Dedifferentiated amniotic fluid mesenchymal stem cell (primary cell): ENCODE results near the gene NPEPL1.

Source experiments
- DNase-seq: peaks from one replicate; pipeline ENCODE4 v3.0.0-alpha.2; 2016; ENCODE audit errors: extremely low spot score

Gene NPEPL1

DNA sequence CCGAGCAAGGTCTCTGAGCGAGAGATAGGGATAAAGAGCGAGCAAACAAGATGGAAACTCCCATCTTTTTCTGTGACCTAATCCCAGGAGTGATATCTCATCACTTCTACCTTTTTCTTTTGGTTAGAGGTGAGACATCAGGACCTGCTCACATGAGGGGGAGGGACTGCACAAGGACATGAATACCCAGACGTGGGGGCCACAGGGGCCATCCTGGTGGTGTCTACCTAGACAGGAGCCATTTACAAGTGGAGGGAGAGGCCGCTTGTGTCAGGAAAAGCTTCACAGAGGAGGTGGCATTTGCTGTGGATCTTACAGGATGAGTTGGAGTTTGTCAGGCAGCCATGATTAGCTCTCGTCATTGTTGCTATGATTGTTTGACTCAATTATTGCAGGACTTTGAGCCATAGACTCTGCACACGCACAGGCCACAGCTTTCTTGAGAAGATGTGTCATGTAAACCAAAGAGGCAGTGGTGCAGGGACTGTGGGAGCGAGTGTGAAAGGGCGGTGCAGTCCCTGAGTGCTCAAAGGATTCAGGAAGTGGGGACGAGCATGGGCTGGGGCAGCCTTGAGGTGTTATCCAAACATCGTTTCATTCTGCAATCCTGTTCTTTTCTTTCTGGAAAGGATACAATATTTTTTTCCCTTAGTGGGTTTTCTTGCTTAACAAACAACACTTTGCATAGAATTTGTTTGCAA lies 7.7 kb downstream of the NPEPL1 start:
- no peak for DNase-seq

GRCh38 chr20:58700823-58701222 lies 8.2 kb downstream of the NPEPL1 start:
- no peak for DNase-seq

DNA sequence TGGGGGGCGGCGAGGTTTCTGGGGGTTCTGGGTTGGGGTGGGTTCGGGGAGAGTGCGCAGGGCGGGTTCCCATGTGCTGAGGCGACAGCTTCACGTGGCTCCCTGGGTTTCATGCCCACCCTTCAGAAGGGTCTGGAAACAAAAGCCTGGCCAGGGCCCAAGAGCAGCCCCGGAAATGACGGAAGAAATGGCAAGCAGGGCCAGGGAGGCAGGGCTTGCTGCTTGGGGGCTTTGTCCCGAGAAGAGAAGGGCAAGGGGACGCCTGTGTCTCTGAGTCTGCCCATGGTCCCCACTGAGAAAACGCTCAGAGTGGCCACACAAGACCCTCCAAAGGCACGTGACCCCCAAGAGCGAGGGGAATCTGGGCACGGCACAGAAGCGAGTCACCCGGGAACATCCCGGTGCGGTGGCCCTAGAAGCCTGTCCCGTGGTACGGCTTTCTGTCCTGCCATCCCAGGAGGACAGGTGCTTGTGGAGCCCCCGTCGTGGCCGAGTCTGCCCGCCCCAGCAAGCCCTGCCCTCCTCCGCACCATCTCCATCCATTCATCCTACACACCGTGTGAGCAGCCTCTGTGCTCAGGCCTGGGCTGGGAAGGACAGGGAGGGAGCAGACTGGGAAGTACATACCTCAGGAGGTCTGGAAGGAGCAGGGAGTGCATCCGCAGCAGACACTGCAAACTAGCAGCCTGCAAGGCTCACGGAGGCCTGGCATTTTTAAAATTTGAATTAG lies 9.0 kb downstream of the NPEPL1 start:
- DNase-seq: no peak

GRCh38 chr20:58702161-58702510 lies 9.5 kb downstream of the NPEPL1 start:
- DNase-seq: no peak

DNA sequence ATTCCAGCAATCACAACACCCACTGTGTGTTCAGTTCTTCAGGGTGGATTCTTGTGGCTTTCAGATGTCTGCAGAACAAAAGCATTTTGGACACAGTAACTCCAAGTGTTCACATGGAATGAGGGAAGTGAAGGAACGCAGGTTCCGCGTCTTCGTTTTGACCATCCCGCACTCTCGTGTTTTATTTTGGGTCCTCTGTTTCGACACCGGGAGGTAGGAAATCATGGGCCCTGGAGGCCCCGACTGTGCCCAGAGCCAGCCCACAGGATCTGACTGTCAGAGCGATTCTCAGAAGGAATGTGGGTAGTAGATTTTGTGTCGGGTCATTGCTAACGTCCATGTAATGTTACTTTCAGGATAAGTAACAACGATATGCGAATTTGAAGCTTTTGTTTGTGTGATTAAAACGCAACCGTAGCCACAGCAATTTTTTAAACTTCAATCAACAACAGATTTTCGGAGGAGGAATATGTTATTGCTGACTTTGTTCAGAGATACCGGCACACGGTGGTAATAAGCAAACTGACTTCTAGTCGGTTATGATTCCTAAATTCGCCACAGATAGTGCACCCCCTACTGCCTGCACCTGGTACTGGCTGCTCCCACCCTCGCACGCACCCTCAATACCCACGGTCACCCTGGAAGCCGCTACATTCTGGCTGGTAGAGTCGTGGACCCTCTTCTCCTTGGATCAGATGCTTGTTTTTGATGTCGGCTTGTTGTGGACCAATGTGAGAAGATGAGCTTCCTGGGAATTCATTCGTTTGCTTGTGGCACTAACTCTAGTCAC lies 10.5 kb downstream of the NPEPL1 start:
- no peak for DNase-seq

DNA sequence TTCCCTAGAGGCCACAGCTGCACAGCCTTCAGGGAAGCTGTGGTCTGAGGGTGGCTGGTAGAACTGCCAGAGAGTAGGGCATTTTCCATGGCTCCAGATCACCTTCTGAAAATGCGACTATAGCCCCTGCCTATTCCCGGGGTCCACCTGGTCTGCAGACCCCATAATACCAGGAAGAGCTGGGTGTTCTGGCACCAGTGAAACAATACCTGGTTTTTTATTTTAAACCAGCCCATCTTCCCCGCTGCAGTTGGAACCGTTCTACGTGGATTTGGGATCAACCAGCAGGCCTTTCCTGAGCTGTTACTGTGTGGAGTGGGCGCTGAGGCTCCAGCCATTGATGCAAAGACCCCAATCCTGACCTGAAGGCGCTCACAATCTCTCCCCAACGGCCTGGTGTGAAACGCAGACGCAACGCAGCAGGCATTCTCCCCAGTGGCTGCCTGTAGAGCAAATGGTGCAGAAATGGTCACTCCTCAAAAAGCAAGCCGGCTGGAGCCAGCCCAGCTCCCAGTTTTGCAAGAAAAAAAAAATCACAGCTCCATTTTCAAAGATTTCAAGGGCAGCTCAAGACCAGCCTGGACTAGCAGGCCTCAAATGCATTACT lies 11.3 kb downstream of the NPEPL1 start:
- DNase-seq: no peak

DNA sequence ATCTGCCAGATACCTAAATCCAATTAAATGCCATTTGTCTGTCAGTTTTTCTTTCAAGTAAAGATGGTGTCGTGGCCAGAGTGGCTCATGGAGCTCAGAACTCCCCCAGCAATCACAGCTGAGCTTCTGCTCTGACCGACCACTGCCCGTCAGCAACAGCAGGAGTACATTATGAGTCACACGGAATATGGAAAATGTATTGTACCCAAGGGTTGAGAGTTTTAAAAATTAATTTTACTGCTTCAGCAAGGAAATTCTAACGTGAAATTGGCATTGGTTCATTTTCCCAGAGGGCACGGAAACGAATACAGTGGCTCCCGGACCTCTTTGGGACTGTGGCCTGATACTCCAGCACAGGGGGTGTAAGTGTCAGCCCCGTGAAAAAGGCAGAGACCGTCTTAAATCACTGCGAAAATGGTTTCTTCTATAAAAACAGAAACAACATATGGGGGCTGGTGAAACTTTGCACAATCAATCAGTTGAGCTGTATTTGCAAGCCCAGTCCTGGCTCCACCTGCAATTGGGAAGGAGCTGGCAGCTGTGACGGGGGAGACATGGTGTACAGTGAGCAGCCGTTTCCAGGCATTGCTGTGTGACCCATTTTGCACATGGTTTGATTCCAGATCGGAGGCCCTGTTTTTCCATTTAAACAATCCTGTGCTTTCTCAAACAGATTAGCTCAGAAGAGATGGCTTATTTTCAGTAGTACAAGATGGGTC lies 12.8 kb downstream of the NPEPL1 start:
- no peak for DNase-seq

- DNase-seq: no peak
These were observed 13.7 kb downstream of the NPEPL1 start for GRCh38 chr20:58706150-58706892.

GRCh38 chr20:58706975-58707681 lies 14.5 kb downstream of the NPEPL1 start:
- DNase-seq: no peak

DNA sequence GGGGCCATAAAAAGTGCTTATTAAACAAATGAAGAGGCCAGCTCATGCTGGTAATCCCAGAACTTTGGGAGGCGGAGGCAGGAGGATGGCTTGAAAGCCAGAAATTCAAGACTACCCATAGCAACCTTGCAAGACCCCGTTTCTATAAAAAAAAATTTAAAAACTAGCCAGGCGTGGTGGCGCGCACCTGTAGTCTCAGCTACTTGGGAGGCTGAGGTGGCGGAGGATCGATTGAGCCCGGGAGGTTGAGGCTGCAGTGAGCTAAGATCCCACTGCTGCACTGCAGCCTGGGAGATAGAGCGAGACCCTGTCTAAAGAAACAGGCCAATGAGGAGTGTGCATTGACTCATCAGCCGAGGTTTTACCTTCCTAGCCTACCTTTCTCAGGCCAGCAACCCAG lies 15.2 kb downstream of the NPEPL1 start:
- no peak for DNase-seq

GRCh38 chr20:58708246-58708931 lies 15.8 kb downstream of the NPEPL1 start:
- DNase-seq: no peak

GRCh38 chr20:58709013-58709702 lies 16.6 kb downstream of the NPEPL1 start:
- no peak for DNase-seq

DNA sequence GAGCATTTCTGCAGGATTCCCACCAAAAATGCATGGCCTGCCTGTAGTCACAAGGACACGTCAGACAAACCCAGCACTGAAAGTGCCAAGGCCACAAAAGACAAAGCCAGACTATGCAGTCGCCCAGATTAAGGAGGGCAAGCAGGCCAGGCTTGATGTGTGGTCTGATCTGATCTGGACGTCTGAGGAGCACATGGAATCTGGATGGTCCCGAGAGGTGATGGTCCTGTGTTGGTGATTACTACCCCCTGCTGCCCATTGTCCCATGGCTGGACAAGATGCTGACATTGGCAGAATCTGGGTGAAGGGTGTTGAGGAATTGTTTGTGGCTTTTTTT lies 17.1 kb downstream of the NPEPL1 start:
- no peak for DNase-seq

- no peak for DNase-seq
These were observed 18.1 kb downstream of the NPEPL1 start for GRCh38 chr20:58710481-58711265.

DNA sequence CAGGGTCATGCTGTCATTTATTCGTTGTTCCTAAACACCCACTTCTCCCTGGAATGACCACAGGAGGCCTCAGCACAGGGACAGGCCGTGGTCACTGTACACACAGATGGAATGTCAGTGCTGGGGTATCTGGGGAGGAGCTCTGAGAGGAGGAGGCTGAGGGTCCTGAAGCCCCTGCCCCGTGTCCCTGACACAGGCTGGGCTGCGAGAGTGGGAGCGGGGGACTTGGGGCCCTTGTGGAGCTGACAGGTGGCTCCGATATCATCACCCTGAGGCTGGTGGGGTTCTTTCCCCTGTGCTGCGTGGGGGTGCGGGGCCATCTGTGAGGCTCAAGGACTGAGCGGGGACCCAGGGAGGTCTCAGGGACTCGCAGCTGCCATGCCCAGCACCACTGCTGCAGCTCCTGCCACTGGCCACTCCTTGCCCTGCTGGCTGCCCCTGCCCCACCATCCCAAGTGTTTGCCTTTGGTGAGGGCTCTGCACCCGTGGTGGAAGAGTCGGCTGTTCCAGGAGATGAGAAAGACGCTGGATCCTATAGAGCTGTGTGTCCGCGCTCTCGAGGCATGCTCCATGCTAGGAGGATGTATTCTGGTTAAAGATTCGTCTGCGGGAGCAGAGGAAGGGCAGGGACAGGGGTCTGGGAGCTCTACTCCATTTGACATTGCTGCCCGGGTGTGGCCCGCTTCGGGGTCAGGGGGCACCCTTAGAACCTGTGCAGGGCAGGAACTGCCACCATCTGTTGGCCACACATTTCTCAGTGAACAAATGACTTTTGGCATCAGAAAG lies 18.9 kb downstream of the NPEPL1 start:
- DNase-seq: no peak

DNA sequence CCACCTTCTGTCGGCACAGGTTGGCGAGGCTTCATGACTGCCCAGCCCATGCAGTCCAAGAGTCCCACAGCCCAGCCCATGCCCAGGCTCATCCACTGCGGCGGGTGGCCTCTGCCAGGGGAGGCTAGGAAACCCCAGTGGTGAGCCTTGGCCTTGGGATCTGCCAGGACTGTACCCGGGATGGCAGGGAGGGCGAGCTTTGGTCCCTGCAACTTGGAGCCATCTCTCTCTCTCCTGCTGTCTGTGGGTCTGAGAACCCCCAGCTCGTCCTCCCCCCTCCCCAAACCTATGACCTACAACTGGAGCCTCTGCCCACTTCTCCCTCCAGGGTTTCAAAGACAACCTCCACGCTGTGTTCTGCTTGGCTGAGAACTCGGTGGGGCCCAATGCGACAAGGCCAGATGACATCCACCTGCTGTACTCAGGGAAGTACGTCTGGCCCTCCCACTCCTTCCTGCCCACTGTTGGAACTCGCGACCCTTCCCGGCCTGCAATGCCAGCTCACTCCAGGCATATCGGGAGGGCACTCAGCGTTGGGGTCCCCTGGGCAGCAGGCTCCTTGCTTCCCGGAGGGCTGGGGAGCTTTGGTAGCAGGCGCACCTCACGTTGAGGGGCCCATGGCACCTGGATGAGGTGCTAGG lies 19.7 kb downstream of the NPEPL1 start:
- no peak for DNase-seq
